ENCODE results near the gene ADAM12. TPM values are rescaled to one million over a fixed set of nuclear protein-coding genes. Genes with fewer than 3 reads are reported as not detected.

ADAM12 gene
- total RNA-seq, 1 experiment from 2014 or later = 0.24 TPM

DNA sequence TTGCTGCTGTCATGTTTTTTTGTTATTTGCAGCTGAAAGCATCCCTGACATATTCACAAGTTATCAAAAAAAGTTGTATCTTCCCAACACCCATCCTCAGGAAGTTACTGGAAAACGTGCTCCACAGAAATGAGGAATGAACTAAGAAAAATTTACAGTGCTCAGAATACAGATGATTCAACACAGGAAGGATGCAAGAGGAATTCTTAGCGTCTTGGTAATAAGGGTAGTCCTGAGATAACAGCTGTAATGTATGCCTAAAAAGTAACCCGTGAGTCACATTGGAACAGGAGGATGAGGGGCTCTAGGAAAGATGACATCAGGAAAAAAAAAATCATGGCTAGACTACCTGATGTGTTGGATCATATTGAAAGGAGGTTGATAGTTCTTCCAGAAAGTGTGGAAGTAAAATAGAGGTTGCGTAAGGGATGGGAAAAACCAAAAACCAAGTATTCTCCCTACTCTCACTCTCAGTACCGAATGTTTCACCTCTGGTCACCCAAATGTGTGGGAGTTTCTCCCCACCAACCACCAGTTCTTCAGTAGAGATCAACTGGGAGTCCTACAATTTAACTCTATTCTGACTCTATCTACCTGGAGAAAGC is 3.9 kb downstream of the ADAM12 start:
- Histone ChIP-seq H3K23ac (ENCODE audit: insufficient read length, low read depth, low read length) (no peak overlapping the region), H3K27ac (ENCODE audit: insufficient read length, low read depth, low read length) (no peak overlapping the region), H2AK5ac (ENCODE audit: insufficient read length, low read length) (no peak overlapping the region), H3K14ac (ENCODE audit: insufficient read depth, low read length) (no peak overlapping the region), H3K9ac (ENCODE audit: extremely low read depth, insufficient read length, low read length) (no peak overlapping the region), H4K20me1 (ENCODE audit: control insufficient read depth, insufficient read depth, insufficient read length) (no peaks in the 10 kb centered on the region), H2BK20ac (ENCODE audit: low read depth, low read length, poor library complexity, severe bottlenecking) (no peak overlapping the region), H4K5ac (ENCODE audit: insufficient read length, low read depth, low read length) (no peak overlapping the region), H2AFZ (ENCODE audit: low read length) (no peak overlapping the region), H2BK5ac (ENCODE audit: insufficient read length, low read length) (no peak overlapping the region), H2BK12ac (ENCODE audit: insufficient read length, low read depth, low read length) (no peak overlapping the region), H3K4me2 (ENCODE audit: insufficient read depth, insufficient read length, low read length) (no peak overlapping the region), H2BK15ac (ENCODE audit: low read depth, low read length) (no peak overlapping the region), H3K56ac (ENCODE audit: insufficient read length, low read depth, low read length) (no peak overlapping the region), H3K9me3 (ENCODE audit: control insufficient read depth, low read depth, low read length) (no peaks in the 10 kb centered on the region), H3K4ac (ENCODE audit: low read depth, low read length) (no peak overlapping the region), H3K23me2 (ENCODE audit: insufficient read length, low read depth, low read length, poor library complexity, severe bottlenecking) (peaks cover 15% of the 10 kb centered on the region), H3K79me2 (ENCODE audit: insufficient read depth, low read length) (peaks cover 2% of the 10 kb centered on the region; the same call in 1 of the 2 replicates), H3K27me3 (ENCODE audit: insufficient read depth, low read length) (peaks cover 7% of the 10 kb centered on the region; the same call in 1 of the 2 replicates), H4K91ac (ENCODE audit: insufficient read length, low read depth, low read length) (no peak overlapping the region), H3T11ph (ENCODE audit: low read length) (no peak overlapping the region), H3K79me1 (ENCODE audit: insufficient read depth, low read depth, low read length, poor library complexity, severe bottlenecking) (no peaks in the 10 kb centered on the region), H2BK120ac (ENCODE audit: low read depth, low read length, poor library complexity, severe bottlenecking) (no peak overlapping the region), H3K4me1 (ENCODE audit: insufficient read depth, low read length) (no peaks in the 10 kb centered on the region), H4K8ac (replicated peaks; ENCODE audit: insufficient read length, low read depth, low read length) (no peak overlapping the region), H3K18ac (ENCODE audit: insufficient read length, low read depth, low read length) (no peak overlapping the region)
- H3K27ac Mint-ChIP-seq = no peak overlapping the region
- TF ChIP-seq, protein P1, sequence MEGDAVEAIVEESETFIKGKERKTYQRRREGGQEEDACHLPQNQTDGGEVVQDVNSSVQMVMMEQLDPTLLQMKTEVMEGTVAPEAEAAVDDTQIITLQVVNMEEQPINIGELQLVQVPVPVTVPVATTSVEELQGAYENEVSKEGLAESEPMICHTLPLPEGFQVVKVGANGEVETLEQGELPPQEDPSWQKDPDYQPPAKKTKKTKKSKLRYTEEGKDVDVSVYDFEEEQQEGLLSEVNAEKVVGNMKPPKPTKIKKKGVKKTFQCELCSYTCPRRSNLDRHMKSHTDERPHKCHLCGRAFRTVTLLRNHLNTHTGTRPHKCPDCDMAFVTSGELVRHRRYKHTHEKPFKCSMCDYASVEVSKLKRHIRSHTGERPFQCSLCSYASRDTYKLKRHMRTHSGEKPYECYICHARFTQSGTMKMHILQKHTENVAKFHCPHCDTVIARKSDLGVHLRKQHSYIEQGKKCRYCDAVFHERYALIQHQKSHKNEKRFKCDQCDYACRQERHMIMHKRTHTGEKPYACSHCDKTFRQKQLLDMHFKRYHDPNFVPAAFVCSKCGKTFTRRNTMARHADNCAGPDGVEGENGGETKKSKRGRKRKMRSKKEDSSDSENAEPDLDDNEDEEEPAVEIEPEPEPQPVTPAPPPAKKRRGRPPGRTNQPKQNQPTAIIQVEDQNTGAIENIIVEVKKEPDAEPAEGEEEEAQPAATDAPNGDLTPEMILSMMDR (conservative IDR thresholded peaks at IDR 0.05) = no peak
- H3K27me3 Mint-ChIP-seq (ENCODE audit: low read depth) = peaks cover 41% of the 10 kb centered on the region
- H3K4me3 Mint-ChIP-seq = no peak overlapping the region
- H3K36me3 Mint-ChIP-seq (ENCODE audit: insufficient read depth in 1 of 3, low read depth in 3 of 3) = peaks cover 0 to 2% (median 0%) of the 10 kb centered on the region in 3 experiments; a peak in 1 of 7 replicates
- no CpG with 5 or more reads among the region's 5 CpGs for WGBS (ENCODE audit: extremely low coverage, insufficient read length, low lambda C conversion rate)
- peaks cover 21 to 28% of the 10 kb centered on the region in 2 experiments for H3K4me1 Mint-ChIP-seq
- no peak for DNase-seq
- no peaks in the 10 kb centered on the region; a peak in 2 of 5 replicates for H3K9me3 Mint-ChIP-seq

Measured in H9 (cell line).